ENCODE results near the gene RYK. TPM values are rescaled to one million over a fixed set of nuclear protein-coding genes. Genes with fewer than 3 reads are reported as not detected.

RYK gene
- total and polyA plus RNA-seq, 2 donors (not counting 3 experiments of a cell fraction or from before 2014, with no cell fraction given), result 23.8 to 48.3 TPM

DNA sequence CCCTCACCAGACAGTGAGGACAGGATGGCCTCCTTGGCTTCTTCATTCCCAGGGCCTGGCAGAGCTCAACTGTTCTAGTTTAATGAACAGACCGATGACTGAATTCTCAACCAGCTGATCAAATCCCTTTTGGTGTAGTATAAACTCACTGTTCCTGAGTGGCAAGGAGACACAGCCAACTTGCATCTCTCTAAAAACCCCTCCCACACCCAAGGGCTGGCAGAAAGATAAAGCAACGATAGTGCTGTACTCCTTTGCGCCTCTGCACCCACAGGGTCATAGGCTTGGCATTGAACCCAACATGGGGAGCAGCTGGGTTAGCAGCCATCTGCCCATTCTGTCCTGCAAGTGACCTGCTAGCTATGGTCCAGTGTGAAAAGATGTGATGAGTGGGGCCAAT is 103.2 kb downstream of the RYK start:
- FAIRE-seq (no peak), DNase-seq (ENCODE audit: low read depth, low spot score) (no peak)
- H3K4me3 ChIP-seq (replicated peaks in 1 of 3; ENCODE audit: insufficient read depth in 1 of 3, low read depth in 1 of 3, low read length in 3 of 3), result no peak overlapping the region
- TF ChIP-seq, protein P1, sequence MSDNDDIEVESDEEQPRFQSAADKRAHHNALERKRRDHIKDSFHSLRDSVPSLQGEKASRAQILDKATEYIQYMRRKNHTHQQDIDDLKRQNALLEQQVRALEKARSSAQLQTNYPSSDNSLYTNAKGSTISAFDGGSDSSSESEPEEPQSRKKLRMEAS (IDR thresholded peaks at IDR 0.05; ENCODE audit: insufficient read depth, insufficient read length), result no peak
- TF ChIP-seq FOS (IDR thresholded peaks at IDR 0.05; ENCODE audit: borderline replicate concordance, insufficient read depth, low read length) (no peak), GATA2 (IDR thresholded peaks at IDR 0.05; ENCODE audit: insufficient read depth, insufficient read length, low read depth, low read length) (no peak), MYC (IDR thresholded peaks at IDR 0.05; ENCODE audit: low read depth, low read length) (no peak), POLR2A (IDR thresholded peaks at IDR 0.05; ENCODE audit: low read depth, low read length) (no peak), EZH2 (IDR thresholded peaks at IDR 0.05; ENCODE audit: borderline replicate concordance, low read depth, low read length, severe bottlenecking) (no peak), POLR2AphosphoS5 (IDR thresholded peaks at IDR 0.05; ENCODE audit: insufficient read depth, low read depth, low read length) (no peak), JUN (IDR thresholded peaks at IDR 0.05; ENCODE audit: borderline replicate concordance, insufficient read depth, insufficient read length, low read depth) (no peak)
- TF ChIP-seq, protein P2, sequence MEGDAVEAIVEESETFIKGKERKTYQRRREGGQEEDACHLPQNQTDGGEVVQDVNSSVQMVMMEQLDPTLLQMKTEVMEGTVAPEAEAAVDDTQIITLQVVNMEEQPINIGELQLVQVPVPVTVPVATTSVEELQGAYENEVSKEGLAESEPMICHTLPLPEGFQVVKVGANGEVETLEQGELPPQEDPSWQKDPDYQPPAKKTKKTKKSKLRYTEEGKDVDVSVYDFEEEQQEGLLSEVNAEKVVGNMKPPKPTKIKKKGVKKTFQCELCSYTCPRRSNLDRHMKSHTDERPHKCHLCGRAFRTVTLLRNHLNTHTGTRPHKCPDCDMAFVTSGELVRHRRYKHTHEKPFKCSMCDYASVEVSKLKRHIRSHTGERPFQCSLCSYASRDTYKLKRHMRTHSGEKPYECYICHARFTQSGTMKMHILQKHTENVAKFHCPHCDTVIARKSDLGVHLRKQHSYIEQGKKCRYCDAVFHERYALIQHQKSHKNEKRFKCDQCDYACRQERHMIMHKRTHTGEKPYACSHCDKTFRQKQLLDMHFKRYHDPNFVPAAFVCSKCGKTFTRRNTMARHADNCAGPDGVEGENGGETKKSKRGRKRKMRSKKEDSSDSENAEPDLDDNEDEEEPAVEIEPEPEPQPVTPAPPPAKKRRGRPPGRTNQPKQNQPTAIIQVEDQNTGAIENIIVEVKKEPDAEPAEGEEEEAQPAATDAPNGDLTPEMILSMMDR (IDR thresholded peaks at IDR 0.05; ENCODE audit: extremely low read depth in 1 of 2, insufficient read depth in 1 of 2, low read depth in 1 of 2, low read length in 2 of 2), result no peak
- no TSS peak for BruUV-seq (replicated peaks)
- intact Hi-C loops (cut with micrococcal nuclease) (no loop called here), dilution Hi-C loops (cut with MboI; ENCODE audit: extremely low pct_ligation_motif_present, low sequenced_read_pairs) (no loop called here)
- no peak overlapping the region for H3K9ac ChIP-seq (replicated peaks; ENCODE audit: extremely low read depth, insufficient read depth, low read length)
- no peak overlapping the region for H2AFZ ChIP-seq (ENCODE audit: low read depth, low read length)
- H3K27me3 ChIP-seq (ENCODE audit: control insufficient read depth in 2 of 2, insufficient read depth in 2 of 2, low read length in 2 of 2), result no peaks in the 10 kb centered on the region
- H3K9me3 ChIP-seq (replicated peaks; ENCODE audit: control insufficient read depth, insufficient read depth, low read length), result no peaks in the 10 kb centered on the region
- no peaks in the 10 kb centered on the region for H3K36me3 ChIP-seq (ENCODE audit: control insufficient read depth in 2 of 2, extremely low read depth in 1 of 2, insufficient read depth in 2 of 2, low read length in 2 of 2)
- H3K4me2 ChIP-seq (ENCODE audit: insufficient read depth, low read length), result no peak overlapping the region
- no peaks in the 10 kb centered on the region for H3K79me2 ChIP-seq (ENCODE audit: control insufficient read depth, insufficient read depth, low read length)
- no peaks in the 10 kb centered on the region for H3K9me1 ChIP-seq (replicated peaks; ENCODE audit: control insufficient read depth, extremely low read depth, insufficient read depth, low read length)
- CTCF ChIA-PET, result interaction anchor here (0.8 kb wide), 1 partner anchor 64 kb away, joined by 3 read pairs; no protein-coding TSS in a partner anchor
- H4K20me1 ChIP-seq (replicated peaks; ENCODE audit: control insufficient read depth, extremely low read depth, insufficient read depth, low read length), result no peaks in the 10 kb centered on the region
- peaks cover 16% of the 10 kb centered on the region for H3K4me1 ChIP-seq (ENCODE audit: control insufficient read depth, extremely low read depth, insufficient read depth, low read length)
- POLR2A ChIA-PET, result no interaction called here
- no peak overlapping the region for H3K27ac ChIP-seq (ENCODE audit: insufficient read depth, low read depth, low read length)

All from endothelial cell of umbilical vein (primary cell).